PC-3 (cell line): ENCODE measurements around the gene TCFL5.

ENCODE experiments used
- CTCF ChIP-seq: fragments of 300-600 bp; sonication (generic); conservative IDR thresholded peaks from 2 replicates; pipeline ENCODE4 v1.5.1; 2017; ENCODE audit warnings: antibody characterized with exemption, low read depth, mild to moderate bottlenecking, low read length
- EZH2 ChIP-seq: fragments of 300-600 bp; sonication (generic); IDR thresholded peaks from one replicate; pipeline ENCODE4 v1.6.1; 2017; ENCODE audit warnings: antibody characterized with exemption, mild to moderate bottlenecking, low read length; ENCODE audit not compliant: unreplicated experiment

GRCh38 chr20:62832212-62832922 lies 29.3 kb downstream of the TCFL5 start:
- TF ChIP-seq EZH2 (no peak), CTCF (no peak)
